Suprapubic skin (tissue), 4 donors: ENCODE data around the gene AGPAT4. TPM values are rescaled to one million over a fixed set of nuclear protein-coding genes. Genes with fewer than 3 reads are reported as not detected.

Experiments used
- DNase-seq, 2 donors: peaks; one replicate each; pipeline ENCODE4 v3.0.0-alpha.2; 2019; ENCODE audit warnings: low spot score in 2 of 2
- H3K27ac ChIP-seq: fragments of 200-600 bp; sonication (generic); one replicate; pipeline ENCODE4 v1.5.1; 2019
- H3K27me3 ChIP-seq: fragments of 200-600 bp; sonication (generic); one replicate; pipeline ENCODE4 v1.5.1; 2019
- H3K36me3 ChIP-seq: fragments of 200-600 bp; sonication (generic); one replicate; pipeline ENCODE4 v1.5.1; 2019
- H3K4me1 ChIP-seq: fragments of 200-600 bp; sonication (generic); one replicate; pipeline ENCODE4 v1.5.1; 2019
- H3K4me3 ChIP-seq: fragments of 200-600 bp; sonication (generic); one replicate; pipeline ENCODE4 v1.5.1; 2019; ENCODE audit warnings: mild to moderate bottlenecking
- H3K9me3 ChIP-seq: fragments of 200-600 bp; sonication (generic); one replicate; pipeline ENCODE4 v1.5.1; 2019
- CTCF ChIP-seq, 2 donors: fragments of 200-600 bp in 1 of 2; fragments of 450-650 bp in 1 of 2; sonication (generic) in 1 of 2; IDR thresholded peaks; one replicate each; pipeline ENCODE4 v1.5.1; 2016 to 2019; ENCODE audit warnings: antibody characterized with exemption in 2 of 2, mild to moderate bottlenecking in 1 of 2, moderate library complexity in 1 of 2
- EP300 ChIP-seq: sonication (generic); formaldehyde crosslinking; IDR thresholded peaks from one replicate; pipeline ENCODE4 v1.6.1; 2017; ENCODE audit warnings: antibody characterized with exemption
- POLR2A ChIP-seq, 2 donors: fragments of 450-650 bp; IDR thresholded peaks; one replicate each; pipeline ENCODE4 v1.6.1; 2017; ENCODE audit warnings: antibody characterized with exemption in 2 of 2, mild to moderate bottlenecking in 2 of 2, moderate library complexity in 2 of 2
- POLR2AphosphoS5 ChIP-seq, 3 donors: sonication (generic); formaldehyde crosslinking; IDR thresholded peaks; one replicate each; pipeline ENCODE4 v1.6.1; 2017; ENCODE audit warnings: antibody characterized with exemption in 3 of 3
- WGBS: methylation state at CpG from one replicate; pipeline ENCODE4 v1.1.5; 2018; 5-methylcytosine and 5-hydroxymethylcytosine counted together
- total RNA-seq, 4 donors: library from RNA; depleted of rRNA; stranded (reverse); fragments of >200 nt; gene quantifications; one replicate each; pipeline ENCODE4 v1.1.0, GENCODE V29; 2016

The AGPAT4 gene
- total RNA-seq, 4 donors from 2014 or later: 1.1 to 4.1 (median 2.9) TPM

- Histone ChIP-seq H3K27ac (no peak overlapping the region), H3K9me3 (no peaks in the 10 kb centered on the region), H3K4me3 (no peak overlapping the region), H3K36me3 (peaks cover 92% of the 10 kb centered on the region), H3K27me3 (no peaks in the 10 kb centered on the region), H3K4me1 (no peaks in the 10 kb centered on the region)
- no peak for DNase-seq
- TF ChIP-seq EP300 (no peak), CTCF (IDR thresholded peaks at IDR 0.05) (no peak), POLR2AphosphoS5 (IDR thresholded peaks at IDR 0.05) (no peak), POLR2A (IDR thresholded peaks at IDR 0.05) (no peak)
- WGBS: 93% methylated on average over 23 of the region's 23 CpGs
Measured at GRCh38 chr6:161107779-161108730, 165.8 kb downstream of the AGPAT4 start.

- no peak overlapping the region for H3K4me3 ChIP-seq
- no peaks in the 10 kb centered on the region for H3K9me3 ChIP-seq
- WGBS: 96% methylated on average over 2 of the region's 2 CpGs
- no peaks in the 10 kb centered on the region for H3K4me1 ChIP-seq
- peaks cover 86% of the 10 kb centered on the region for H3K36me3 ChIP-seq
- no peak for DNase-seq
- H3K27ac ChIP-seq: no peak overlapping the region
- no peaks in the 10 kb centered on the region for H3K27me3 ChIP-seq
- no peak for TF ChIP-seq POLR2AphosphoS5 (IDR thresholded peaks at IDR 0.05)
- no peak for TF ChIP-seq POLR2A (IDR thresholded peaks at IDR 0.05)
- no peak for TF ChIP-seq EP300
- TF ChIP-seq CTCF (IDR thresholded peaks at IDR 0.05): no peak
Measured at GRCh38 chr6:161105408-161105807, 168.5 kb downstream of the AGPAT4 start.

- TF ChIP-seq CTCF (IDR thresholded peaks at IDR 0.05) (no peak), POLR2AphosphoS5 (IDR thresholded peaks at IDR 0.05) (no peak), EP300 (no peak), POLR2A (IDR thresholded peaks at IDR 0.05) (no peak)
- Histone ChIP-seq H3K27me3 (no peaks in the 10 kb centered on the region), H3K27ac (no peak overlapping the region), H3K4me3 (no peak overlapping the region), H3K9me3 (no peaks in the 10 kb centered on the region), H3K4me1 (no peaks in the 10 kb centered on the region), H3K36me3 (peaks cover 86% of the 10 kb centered on the region)
- no peak for DNase-seq
Measured at GRCh38 chr6:161104966-161105365, 168.9 kb downstream of the AGPAT4 start.

- no peaks in the 10 kb centered on the region for H3K9me3 ChIP-seq
- H3K4me1 ChIP-seq: no peaks in the 10 kb centered on the region
- no peak overlapping the region for H3K27ac ChIP-seq
- WGBS: 97% methylated on average over 4 of the region's 4 CpGs
- TF ChIP-seq EP300 (no peak), CTCF (IDR thresholded peaks at IDR 0.05) (no peak), POLR2AphosphoS5 (IDR thresholded peaks at IDR 0.05) (no peak), POLR2A (IDR thresholded peaks at IDR 0.05) (no peak)
- H3K4me3 ChIP-seq: no peak overlapping the region
- peaks cover 86% of the 10 kb centered on the region for H3K36me3 ChIP-seq
- no peaks in the 10 kb centered on the region for H3K27me3 ChIP-seq
- DNase-seq: no peak
Measured at GRCh38 chr6:161103475-161103874, 170.4 kb downstream of the AGPAT4 start.

- H3K36me3 ChIP-seq: peaks cover 86% of the 10 kb centered on the region
- no peak overlapping the region for H3K27ac ChIP-seq
- no peak for DNase-seq
- no peaks in the 10 kb centered on the region for H3K4me1 ChIP-seq
- no peak overlapping the region for H3K4me3 ChIP-seq
- TF ChIP-seq CTCF (IDR thresholded peaks at IDR 0.05) (no peak), EP300 (no peak), POLR2A (IDR thresholded peaks at IDR 0.05) (no peak), POLR2AphosphoS5 (IDR thresholded peaks at IDR 0.05) (no peak)
- WGBS: 87% methylated on average over 7 of the region's 7 CpGs
- no peaks in the 10 kb centered on the region for H3K27me3 ChIP-seq
- H3K9me3 ChIP-seq: no peaks in the 10 kb centered on the region
Measured at GRCh38 chr6:161101517-161101916, 172.3 kb downstream of the AGPAT4 start.
